Measurements from ENCODE around the gene ANKS1A.

DNA sequence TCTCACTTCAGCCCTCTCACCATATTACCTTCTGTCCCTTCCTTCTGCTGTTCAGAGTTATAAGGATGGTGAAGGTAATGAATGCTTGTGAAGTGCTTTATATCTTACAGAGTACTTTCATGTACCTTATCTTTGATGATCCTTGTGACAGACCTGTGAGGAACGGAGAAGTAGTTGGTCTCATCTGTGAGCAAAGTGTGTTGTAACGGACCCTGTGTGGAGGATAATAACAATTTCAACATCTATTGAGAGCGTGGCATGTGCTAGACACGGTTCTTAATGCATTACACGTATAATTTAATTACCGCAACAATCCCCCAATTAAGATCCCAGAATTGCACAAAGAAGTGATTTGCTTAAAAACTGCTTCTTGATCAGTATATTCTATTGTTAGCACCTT lies 124.6 kb downstream of the ANKS1A start:
- TF ChIP-seq, protein P1, sequence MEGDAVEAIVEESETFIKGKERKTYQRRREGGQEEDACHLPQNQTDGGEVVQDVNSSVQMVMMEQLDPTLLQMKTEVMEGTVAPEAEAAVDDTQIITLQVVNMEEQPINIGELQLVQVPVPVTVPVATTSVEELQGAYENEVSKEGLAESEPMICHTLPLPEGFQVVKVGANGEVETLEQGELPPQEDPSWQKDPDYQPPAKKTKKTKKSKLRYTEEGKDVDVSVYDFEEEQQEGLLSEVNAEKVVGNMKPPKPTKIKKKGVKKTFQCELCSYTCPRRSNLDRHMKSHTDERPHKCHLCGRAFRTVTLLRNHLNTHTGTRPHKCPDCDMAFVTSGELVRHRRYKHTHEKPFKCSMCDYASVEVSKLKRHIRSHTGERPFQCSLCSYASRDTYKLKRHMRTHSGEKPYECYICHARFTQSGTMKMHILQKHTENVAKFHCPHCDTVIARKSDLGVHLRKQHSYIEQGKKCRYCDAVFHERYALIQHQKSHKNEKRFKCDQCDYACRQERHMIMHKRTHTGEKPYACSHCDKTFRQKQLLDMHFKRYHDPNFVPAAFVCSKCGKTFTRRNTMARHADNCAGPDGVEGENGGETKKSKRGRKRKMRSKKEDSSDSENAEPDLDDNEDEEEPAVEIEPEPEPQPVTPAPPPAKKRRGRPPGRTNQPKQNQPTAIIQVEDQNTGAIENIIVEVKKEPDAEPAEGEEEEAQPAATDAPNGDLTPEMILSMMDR (IDR thresholded peaks at IDR 0.05): no peak
- TF ChIP-seq EP300 (IDR thresholded peaks at IDR 0.05) (no peak), POLR2A (IDR thresholded peaks at IDR 0.05) (no peak)

Measured in ovary (tissue), 3 donors.